Nucleus accumbens (tissue), 56 donors: ENCODE results near the gene TMEM72.

Experiments
- DNase-seq, 56 donors: peaks; one replicate each; lab custom pipeline; 2025; lab: John Stamatoyannopoulos, UW

Gene TMEM72

GRCh38 chr10:44914891-44915290 lies 3.8 kb downstream of the TMEM72 start:
- no peak for DNase-seq

- no peak for DNase-seq
Observed at GRCh38 chr10:44916429-44916828, 5.3 kb downstream of the TMEM72 start.

- DNase-seq, result no peak
Observed at GRCh38 chr10:44917848-44918247, 6.7 kb downstream of the TMEM72 start.

- no peak for DNase-seq
Observed at GRCh38 chr10:44920252-44920651, 9.1 kb downstream of the TMEM72 start.

- DNase-seq, result no peak
Observed at GRCh38 chr10:44921061-44921460, 9.9 kb downstream of the TMEM72 start.

GRCh38 chr10:44921506-44921905 lies 10.4 kb downstream of the TMEM72 start:
- no peak for DNase-seq

- DNase-seq, result no peak
Observed at GRCh38 chr10:44922021-44922420, 10.9 kb downstream of the TMEM72 start.

- DNase-seq, result no peak
Observed at GRCh38 chr10:44922796-44923545, 11.8 kb downstream of the TMEM72 start.

GRCh38 chr10:44923611-44924010 lies 12.5 kb downstream of the TMEM72 start:
- no peak for DNase-seq

GRCh38 chr10:44924261-44925040 lies 13.3 kb downstream of the TMEM72 start:
- no peak for DNase-seq

GRCh38 chr10:44925224-44925623 lies 14.1 kb downstream of the TMEM72 start:
- peak in 1 of 56 donors; percentile 19 for DNase-seq

GRCh38 chr10:44925811-44926750 lies 14.9 kb downstream of the TMEM72 start:
- no peak for DNase-seq

GRCh38 chr10:44926751-44927351 lies 15.7 kb downstream of the TMEM72 start:
- no peak for DNase-seq

GRCh38 chr10:44927352-44927751 lies 16.2 kb downstream of the TMEM72 start:
- DNase-seq, result no peak

- DNase-seq, result no peak
Observed at GRCh38 chr10:44928462-44928861, 17.3 kb downstream of the TMEM72 start.

- no peak for DNase-seq
Observed at GRCh38 chr10:44929356-44930255, 18.5 kb downstream of the TMEM72 start.

- DNase-seq, result no peak
Observed at GRCh38 chr10:44930904-44931620, 19.9 kb downstream of the TMEM72 start.

GRCh38 chr10:44931621-44932516 lies 20.7 kb downstream of the TMEM72 start:
- no peak for DNase-seq
